Endometrial microvascular endothelial cells (primary cell): ENCODE results near the gene ZNFX1. TPM values are rescaled to one million over a fixed set of nuclear protein-coding genes. Genes with fewer than 3 reads are reported as not detected.

ENCODE experiments used
- in situ Hi-C: cut with HindIII; loops from 2 replicates; pipeline ENCODE4 v1.10.0; 2017; ENCODE audit warnings: low sequenced_read_pairs, low pct_unique_long_range_greater_than_20kb; ENCODE audit errors: inconsistent ontology term
- total RNA-seq: library from RNA; depleted of rRNA; stranded (reverse); fragments of >200 nt; gene quantifications from one replicate; pipeline ENCODE4 v1.2.3, GENCODE V29; 2015; ENCODE audit errors: inconsistent ontology term

The ZNFX1 gene
- total RNA-seq, 1 donor from 2014 or later = 31.6 TPM

GRCh38 chr20:49260218-49260617 lies 17.6 kb downstream of the ZNFX1 start:
- in situ Hi-C loops = no loop called here

GRCh38 chr20:49259799-49260198 lies 18.1 kb downstream of the ZNFX1 start:
- in situ Hi-C loops = no loop called here

DNA sequence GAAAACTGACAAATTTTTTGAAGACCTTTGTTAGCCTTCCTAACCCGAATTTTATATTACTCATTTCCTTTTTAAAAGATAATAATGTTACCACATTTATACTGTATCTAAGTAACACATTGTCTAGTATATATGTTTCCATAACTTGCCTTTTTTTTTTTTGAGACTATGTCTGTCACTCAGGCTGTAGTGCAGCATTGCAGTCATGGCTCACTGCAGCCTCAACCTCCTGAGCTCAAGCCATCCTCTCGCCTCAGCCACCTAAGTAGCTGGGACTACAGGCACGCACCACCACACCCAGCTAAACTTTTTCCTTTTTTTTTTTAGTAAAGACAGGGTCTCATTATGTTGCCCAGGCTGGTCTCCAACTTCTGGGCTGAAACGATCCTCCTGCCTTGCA lies 18.6 kb downstream of the ZNFX1 start:
- in situ Hi-C loops = no loop called here

GRCh38 chr20:49256261-49256660 lies 21.6 kb downstream of the ZNFX1 start:
- in situ Hi-C loops = no loop called here

DNA sequence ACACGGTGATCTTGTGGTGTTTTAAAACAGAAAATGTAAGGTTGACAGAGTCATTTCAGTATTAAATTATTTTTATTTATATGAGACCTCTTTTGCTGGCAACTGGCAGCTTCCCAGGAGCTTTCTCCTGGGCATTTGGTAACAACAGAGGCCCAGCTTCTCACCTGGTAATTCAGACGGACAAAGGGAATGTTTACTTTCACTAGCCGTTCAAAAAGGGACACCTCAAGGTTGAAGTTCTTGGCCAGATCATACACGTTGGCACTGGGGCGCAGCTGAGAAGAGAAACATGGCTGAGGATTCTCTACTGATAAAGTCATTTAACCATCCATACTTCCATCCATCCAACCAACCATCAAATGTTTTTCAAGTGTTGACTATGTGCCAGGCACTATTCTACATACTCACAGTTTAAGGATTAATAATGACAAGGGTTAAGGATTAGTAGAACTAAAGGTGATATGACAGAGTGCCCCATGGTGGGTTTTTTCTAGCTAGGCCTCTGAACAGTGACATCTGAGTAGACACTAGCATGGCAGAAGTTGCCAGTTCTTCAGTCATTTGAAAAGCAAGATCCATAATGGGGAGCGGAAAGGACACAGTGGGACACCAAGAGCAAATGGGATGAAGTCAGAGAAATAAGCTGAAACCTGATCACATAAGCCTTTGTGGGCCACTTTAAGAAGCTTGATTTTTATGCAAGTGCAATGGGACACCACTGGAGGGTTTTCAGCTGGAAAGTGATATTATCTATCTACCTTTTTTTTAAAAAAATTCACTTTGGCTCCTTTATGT lies 25.1 kb downstream of the ZNFX1 start:
- in situ Hi-C loops = no loop called here

GRCh38 chr20:49248879-49249665 lies 28.8 kb downstream of the ZNFX1 start:
- in situ Hi-C loops = no loop called here

DNA sequence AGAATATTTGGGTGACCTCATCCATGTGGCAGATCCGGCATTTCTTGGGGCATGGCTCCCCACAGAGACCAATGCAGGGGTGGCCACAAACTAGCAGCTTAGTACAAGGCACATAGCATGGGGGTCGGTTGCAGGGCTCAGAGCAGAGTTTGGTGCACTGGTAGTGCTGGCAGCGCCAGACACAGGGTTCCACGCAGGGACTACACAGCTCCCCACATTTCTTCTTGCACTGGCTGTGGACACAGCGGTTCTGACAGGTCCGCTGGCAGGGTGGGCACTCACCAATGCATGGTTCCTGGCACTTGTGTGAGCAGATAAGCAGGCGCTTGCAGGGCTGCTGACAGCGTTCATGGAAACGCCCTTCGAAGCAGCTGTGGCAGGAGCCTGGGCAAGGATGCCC lies 29.6 kb downstream of the ZNFX1 start:
- in situ Hi-C loops = no loop called here

- in situ Hi-C loops = no loop called here
These were observed 30.1 kb downstream of the ZNFX1 start for GRCh38 chr20:49247792-49248191.

GRCh38 chr20:49247169-49247723 lies 30.6 kb downstream of the ZNFX1 start:
- in situ Hi-C loops = no loop called here

- in situ Hi-C loops = no loop called here
These were observed 31.7 kb downstream of the ZNFX1 start for GRCh38 chr20:49245921-49246740.

DNA sequence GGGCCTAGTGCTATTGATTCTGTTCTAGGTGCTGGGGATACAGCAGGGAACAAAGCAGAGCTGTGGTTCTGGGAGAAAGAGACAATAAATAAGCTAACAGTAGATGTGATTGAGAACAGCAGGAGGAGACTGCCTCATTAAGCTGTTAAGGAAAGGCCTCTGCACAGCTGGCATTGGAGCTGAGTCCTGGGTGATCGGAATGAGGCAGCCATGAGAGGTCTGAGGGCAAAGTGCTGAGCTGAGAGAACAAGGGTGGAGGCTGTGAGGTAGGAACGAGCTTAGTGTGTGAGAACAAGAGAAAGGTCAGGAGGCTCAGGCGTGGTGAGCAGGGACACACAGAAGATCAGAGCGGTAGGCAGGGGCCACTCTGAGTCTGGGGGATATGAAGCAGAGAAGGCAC lies 40.3 kb downstream of the ZNFX1 start:
- in situ Hi-C loops = no loop called here

DNA sequence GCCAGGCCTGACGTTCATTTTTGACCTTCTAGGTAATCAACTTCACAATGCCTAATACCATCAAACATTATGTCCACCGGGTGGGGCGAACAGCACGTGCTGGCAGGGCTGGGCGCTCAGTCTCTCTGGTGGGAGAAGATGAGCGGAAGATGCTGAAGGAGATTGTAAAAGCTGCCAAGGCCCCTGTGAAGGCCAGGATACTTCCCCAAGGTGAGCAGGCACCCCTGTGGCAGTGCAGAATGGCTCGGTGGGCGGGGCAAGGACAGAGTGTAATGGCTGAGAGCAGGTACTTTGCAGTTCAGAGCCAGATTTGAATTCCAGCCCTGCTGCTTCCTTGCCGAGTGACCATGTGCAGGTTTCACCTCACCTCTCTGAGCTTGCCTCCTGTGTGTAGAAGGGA lies 41.6 kb downstream of the ZNFX1 start:
- in situ Hi-C loops = no loop called here

DNA sequence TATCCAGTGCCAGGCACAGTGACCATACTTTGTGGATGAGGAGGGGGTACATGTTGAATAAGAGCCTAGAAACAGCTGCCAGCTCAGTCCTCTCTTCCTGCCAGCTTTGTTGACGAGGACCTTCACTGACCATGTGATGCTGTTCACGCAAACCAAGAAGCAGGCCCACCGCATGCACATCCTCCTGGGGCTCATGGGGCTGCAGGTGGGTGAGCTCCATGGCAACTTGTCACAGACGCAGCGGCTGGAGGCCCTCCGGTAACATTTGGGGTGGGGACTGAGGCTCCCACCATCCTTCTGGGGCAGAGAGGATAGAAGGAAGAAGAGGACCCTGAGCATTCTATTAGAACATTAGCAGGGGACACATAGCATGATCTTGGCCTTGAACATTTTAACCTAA lies 43.0 kb downstream of the ZNFX1 start:
- in situ Hi-C loops = no loop called here

DNA sequence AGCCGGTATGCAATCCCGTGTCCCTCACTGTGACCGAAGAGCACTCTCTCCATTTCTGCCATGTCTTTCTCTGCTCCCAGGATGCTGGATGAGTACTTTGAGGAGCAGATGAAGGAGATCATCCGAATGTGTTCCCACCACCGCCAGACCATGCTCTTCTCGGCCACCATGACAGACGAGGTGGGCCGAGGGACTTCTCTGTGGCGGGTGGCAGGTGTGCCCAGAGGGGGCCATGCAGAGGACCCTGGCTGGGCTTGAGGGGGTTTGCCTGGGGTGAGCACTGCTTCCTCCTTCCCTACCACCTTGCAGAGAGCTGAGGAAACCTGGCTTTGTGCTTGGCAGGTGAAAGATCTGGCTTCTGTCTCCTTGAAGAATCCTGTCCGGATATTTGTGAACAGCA lies 44.6 kb downstream of the ZNFX1 start:
- in situ Hi-C loops = no loop called here

DNA sequence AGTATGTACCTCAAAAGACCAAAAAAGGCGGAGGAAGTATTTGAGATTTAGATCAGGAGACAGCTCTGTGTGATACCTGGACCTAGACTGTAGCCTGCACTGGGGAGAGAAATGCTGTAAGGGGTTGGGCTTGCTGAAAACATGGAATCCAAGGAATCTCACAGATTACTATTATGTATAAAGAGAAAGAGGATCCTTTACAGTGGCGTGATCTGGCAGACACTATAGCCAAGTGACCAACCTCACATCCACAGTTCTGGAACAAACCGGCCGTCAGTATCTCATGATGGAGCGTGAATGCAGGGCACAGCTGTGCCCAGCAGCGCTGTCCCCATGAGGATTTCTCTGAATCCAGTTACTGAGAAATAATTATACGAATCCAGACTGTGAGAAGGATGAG lies 46.4 kb downstream of the ZNFX1 start:
- in situ Hi-C loops = no loop called here

DNA sequence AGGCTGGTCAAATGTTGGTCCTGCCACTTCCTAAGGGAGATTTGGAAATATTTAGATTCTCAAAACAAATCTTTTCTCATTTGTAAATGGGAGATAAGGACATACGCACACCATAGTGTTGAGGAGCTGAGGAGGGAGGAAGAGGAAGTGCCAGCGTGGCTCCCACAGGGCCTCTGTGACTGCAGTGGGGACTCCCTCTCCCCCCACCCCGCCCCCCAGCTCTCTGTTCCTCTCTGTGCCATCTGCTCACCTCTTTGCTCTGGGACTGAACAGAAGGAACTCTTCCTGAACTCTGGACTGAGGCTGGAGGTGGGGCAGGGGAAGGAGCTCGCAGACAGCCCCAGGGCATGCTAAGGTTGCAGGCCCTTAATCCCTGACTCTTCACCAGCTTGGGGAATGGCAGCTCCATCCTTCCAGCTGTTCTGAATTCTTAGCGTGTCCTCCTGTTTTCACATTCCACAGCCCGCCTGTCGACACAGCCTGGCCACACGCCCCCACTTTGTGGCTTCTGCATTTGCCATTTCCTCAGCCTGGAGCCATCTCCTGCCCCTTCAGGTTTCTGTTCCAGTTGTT lies 47.2 kb downstream of the ZNFX1 start:
- in situ Hi-C loops = no loop called here

- in situ Hi-C loops = no loop called here
These were observed 47.8 kb downstream of the ZNFX1 start for GRCh38 chr20:49230021-49230420.

DNA sequence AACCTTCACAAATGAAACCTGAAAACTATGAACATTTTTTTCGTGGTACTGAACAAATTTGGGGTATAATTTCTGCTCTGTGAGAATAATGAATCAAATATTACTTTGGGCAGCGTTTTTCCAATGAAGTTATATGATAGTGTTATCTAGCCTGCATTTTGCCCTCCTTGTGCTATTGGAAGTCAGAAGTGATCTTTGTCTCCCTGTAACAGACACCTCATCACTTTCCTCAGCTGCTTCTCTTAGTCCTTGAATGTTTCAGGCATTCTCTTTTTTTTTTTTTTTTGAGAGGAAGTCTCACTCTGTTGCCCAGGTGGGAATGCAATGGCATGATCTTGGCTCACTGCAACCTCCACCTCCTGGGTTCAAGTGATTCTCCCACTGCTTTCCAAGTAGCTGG lies 48.5 kb downstream of the ZNFX1 start:
- in situ Hi-C loops = no loop called here

- in situ Hi-C loops = no loop called here
These were observed 49.2 kb downstream of the ZNFX1 start for GRCh38 chr20:49228676-49229075.
